CD4-positive, alpha-beta T cell treated with Interleukin-4 for 4 hours (primary cell): ENCODE data around the gene DDC.
"Not testable (repeated sequence)": the region's sequence is repeated elsewhere in the genome, so short reads cannot be mapped to it uniquely, and the experiment has no call there.

Experiments
- DNase-seq: peaks from one replicate; pipeline ENCODE4 v3.0.0-alpha.2; 2020

Gene DDC

DNA sequence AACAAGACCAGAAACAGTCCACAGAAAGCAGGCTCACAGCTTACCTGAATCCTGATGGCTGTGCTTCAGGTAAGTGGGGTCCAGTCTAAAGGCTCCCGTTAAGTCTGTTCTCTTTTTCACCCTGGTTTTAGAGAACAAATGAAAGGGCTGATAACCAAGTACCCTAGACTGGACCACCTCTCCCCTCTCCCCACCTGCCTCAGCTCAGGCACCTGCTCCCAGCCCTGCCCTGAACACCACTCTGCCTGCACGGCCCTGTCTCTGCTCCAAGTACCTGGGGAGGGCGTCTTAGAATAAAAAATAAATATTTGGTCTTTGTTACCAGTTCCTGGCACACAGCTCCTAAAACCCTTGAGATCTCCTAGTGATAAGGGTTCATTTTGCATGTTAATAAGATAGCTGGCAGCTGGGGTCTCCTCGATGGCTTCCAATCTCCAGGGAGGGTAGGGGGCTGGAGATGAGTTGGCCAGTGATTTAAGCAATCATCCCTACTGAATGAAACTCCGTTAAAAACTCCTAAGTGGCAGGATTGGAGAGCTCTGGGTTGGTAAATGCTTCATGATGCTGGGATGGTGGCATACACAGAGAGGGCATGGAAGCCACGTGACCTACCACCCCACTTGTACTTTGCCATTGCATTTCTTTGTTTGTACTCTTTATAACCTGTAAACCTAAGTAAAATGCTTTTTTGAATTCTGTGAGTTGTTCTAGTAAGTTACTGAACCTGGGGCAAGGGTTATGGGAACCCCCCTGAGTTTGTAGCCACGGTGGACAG, 85.3 kb downstream of the DDC start:
- DNase-seq = no peak

DNA sequence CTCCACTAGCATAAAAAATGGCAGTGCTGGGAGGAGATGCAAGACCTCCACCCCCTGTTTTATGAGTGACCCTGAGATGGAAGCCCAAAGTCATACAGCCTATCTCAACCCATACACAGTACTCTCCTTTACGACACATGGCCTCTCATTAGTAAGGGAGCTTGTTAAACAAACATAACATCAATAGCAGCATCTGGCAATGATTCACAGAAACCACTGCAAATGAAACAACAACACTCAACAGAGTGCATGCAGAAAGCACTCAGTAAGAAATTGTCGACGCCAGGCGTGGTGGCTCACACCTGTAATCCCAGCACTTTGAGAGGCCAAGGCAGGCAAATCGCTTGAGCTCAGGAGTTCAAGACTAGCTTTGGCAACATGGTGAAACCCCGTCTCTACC, 87.6 kb downstream of the DDC start:
- DNase-seq = no peak

DNA sequence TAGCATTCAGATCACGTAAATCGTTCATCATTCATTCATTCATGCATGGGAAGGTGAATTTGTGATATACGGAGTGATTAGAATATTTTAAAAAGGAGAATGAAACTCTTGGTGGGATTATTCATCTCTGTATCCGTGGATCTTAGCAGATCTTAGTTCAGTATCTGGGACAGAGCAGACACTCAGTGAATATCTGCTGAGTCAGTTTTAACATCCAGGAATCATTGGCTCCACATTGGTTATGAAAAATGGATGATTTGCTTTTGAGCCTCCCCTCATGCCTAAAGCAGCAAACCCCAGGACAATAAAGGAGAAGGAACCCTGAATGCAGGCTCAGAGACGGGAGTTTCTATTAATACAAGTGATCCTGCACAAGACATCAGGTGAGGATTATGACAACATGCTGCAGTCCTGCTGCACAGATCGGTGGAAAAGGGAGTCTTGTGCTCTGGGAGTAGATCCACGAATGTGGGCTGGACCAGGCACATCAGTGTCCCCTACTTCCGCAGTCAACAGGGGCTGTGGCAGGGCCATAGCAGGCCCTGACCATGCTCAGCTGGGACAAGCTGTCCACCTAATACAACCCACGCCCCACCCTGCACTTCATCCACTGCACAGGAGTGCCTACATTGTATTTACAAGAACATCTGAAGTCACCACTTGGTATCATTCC, 88.1 kb downstream of the DDC start:
- DNase-seq = no peak

DNA sequence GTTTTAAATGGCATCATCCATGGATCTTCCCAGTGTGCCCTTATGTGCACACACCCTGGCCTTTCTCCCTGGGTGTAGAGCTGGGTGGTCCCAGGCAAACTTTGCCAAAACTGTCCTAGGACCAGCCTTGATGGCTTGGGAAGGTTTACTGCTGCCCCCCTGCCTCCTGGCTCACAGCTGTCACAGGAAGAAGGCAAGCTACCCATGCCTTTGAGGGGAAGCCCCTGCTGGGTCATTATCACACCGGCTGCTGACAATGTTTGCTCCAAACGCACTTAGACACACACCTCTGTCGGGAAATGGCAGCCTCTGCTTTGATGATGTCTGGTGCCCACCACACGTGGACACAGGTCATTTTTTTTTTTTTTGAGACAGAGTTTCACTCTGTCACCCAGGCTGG, 89.9 kb downstream of the DDC start:
- no peak for DNase-seq

DNA sequence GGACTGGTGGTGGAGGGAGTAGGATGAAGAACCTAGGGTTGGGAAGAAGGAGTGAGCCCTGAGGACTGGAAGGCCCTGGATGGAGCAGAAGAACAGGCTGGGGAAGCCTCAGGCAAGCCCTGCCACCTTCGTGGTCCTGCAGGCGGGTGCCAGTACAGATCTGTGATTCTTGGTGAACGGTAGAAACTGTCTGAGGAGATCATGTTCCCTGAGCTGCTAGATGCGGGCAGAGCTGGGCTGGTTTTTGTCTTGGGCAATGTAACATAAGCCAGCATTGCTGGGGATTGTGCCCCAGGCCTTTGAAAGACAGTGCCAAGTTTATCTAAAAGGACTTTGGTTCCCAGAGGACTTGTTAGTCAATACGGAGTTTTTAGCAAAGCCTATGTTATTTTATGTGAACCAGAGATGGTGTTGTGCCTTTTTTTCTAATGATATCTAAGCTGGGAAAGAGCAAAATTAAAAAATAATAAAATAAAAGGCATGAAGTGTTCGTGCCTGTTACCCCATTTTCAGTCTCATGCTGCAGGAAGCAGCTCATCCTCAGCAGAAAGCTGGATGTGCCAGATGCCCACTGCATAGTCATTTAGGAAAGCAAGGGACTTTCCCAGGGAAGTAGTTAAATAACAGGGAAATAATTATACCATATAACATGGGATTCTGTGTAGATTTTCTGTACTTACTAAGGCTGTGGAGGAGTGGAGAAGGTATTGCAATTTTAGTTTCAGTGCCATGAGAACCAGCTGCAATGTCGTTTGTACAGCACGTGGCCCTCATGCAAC, 90.6 kb downstream of the DDC start:
- no peak for DNase-seq

DNA sequence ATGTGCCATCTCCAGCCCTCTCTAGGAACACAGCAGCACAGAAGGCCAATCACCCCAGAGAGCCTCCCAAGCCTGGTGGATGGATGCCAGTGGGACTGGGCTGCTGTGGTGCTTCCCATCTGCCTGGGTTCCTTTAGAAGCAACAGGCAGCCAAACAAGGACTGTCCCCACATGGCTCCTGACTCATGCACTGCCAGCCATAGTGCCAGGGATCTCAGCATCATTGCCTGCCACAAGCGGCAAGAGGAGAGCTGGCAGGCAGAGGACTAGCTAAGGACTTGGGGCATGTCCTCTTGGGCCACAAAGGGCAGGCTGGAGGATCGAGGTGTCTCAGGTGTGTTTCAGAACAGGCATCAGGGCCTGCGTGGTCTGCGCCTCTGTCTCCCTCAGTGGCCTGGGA, 91.7 kb downstream of the DDC start:
- no peak for DNase-seq

DNA sequence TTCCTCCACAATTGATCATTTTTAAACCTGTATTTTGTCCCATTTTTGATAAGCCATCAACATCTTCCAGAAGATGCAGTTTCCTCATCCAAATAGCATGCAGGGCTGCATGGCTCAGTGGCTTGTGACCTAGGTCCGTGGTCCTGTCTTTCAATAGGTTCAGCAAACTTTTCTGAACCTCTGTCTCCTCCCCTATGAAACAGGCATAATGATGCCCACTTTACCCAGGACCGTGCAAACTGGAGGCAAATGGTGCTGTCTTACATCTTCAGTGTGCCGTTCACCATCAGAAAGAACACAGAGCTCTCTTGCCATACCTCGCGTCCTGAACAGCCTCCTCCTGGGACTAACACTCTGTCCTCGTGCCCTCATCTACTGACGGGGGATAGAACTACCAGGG, 92.8 kb downstream of the DDC start:
- DNase-seq = no peak

DNA sequence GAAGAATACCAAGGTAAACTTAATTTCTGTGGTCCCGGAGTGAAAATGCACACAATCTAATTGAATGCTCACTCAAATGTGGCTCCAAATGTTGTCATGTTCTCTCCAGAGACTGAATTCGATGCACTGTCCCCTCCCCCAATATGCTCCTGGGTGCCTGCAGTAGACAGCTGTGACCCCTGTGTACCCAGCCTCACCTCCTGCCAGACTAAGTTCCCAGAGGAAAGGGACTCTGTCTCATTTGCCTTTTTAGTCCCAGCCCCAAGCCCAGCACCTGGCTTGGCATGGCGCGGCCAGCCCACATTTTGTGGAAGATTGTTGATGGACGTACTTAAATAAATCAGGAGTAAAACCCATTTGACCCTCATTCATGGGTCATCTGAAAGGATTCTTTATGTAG, 93.2 kb downstream of the DDC start:
- DNase-seq = no peak

DNA sequence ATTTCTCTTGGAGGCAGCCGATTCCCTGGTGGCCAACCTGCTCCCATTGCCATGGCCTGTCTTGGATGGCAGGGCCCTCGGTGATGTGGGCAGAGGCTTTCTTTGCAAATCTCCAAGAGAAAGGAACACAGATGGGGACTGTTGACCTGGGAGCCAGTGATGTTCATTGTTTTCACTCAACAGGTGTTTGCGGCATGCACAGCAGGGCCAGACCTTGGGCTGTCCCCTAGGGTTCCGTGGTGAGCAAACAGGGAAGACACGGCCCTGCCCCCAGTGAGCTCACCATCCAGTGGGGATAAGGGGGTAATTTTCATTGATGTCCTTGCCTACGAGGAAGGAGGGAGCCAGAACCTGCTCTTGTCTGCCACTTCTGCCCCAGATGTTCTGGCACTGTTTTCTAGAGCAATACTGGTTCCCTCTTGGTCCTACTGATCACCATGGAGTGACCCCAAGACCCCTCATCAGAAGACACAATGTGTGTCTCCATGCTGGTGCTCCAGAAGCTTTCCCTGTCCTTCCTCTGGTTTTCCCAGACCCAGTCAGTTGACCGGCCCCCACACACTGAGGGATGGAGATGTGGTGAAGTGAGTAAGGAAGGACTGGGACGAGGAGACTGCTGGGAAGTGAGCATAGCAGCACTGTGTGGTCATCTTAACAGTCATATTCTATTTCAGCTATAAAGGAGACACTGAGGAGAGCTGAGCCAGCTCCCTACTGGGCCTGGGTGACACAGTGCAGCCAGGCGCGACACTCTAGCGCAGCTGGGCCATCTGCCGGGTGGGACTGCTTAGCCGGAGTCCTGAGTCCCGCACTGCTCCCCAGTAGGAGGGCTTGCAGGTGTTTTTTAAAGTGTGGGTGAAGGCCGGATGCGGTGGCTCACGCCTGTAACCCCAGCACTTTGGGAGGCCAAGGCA, 94.7 kb downstream of the DDC start:
- no peak for DNase-seq

DNA sequence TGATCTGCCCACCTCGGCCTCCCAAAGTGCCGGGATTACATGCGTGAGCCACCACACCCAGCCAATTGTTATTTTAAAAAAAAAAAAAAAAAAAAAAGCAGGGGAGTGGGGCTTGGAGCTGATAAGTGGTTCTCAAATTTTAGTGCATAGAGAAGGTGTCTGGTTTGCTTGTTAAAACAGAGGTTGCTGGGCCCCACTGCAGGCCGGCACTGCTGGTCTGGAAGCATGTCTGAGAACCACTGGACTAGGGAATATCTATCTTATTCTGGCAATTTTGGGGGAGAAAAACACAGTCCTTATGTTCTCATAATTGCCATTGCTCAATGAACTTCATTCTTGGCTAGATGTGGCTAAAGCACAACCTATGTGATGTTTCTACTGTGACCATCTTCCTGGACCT, 96.0 kb downstream of the DDC start:
- no peak for DNase-seq

DNA sequence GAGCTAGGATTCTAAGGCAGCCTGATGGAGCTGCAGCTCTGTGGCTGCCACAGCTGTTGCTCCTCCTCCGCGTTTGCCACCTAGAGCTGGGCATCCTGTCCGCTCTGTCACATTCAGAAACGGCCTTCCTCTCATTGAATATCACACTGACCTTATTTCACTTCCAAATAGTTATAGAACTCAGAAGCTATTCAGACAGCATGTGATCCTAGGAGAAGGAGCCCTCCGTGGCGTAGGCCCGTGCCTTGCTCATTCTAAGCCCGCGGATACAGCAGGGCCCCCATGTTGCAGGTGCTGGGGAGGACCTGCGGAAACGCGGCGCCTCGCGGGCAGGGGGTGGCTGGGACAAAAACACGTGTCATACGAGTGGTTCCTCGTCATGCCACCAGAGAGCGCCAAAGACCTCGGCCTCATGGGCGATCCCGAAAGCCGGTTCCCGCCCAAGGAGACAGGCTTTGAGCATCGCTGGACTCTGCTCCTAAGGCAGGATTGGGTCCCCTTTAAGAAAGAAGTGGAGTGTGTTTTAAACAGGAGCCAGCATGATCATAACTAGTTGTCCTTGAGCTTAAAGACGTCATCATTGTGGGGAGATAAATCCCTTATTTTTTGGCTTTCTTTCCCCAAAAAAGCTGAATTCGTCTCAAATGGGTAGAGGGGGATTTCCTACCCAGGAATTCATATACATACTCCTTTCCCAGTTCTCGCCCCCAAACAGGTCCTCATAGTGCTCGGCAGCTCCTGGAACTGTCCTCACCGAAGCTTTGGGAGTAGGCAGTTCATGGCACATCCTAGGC, 97.2 kb downstream of the DDC start:
- DNase-seq = peak; percentile 67

DNA sequence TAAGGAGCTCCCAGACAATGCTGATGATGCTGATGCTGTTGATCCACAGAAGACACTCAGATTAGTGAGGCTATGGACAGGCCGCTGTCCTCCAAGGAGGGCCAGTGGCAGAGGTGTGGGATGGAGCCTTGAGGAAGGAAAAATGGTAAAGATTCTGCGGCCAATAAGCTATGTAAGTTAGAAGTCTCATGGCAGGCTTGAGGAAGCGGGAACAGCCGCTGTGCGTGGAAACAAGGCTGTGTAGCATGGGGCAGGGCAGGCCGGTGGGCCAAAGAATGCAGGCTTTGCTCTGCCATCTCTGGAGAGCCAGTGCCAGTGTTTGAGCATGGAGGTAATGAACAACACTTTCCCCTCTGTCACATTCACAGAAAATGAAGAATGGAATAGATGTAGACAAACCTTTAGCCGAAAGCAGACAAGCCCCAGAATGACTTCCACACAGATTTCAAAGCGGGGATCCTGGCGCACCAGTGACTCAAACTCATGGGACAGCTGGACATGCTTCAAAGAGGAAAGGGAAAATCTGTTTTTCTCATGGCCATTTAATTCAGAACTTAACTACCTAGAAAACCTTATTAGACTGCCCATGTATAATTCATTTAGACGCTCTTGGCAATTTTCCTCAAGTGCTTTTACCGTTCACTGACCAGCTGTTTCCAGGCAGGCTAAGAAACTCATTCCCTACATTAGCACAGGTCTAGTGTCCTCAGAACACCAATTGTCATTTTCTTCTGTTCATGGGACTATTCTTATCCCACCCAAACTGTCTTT, 98.2 kb downstream of the DDC start:
- DNase-seq = no peak

DNA sequence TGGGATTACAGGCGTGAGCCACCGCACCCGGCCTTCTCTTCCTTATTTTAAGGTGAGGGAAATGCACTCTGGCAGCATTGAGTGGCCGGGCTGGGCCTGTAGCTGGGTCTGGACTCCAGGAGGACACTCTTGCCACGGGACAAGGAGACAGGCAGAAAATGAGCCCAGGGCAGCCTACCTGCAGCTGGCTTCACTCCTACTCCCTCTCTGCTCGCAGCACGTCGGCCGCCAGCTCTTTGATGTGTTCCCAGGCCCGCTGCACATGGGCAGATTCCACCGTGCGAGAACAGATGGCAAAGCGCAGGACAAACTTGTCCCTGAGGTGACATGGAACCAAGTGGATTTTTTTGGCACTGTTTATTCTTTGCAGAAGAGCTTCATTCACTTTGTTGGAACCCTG, 102.2 kb downstream of the DDC start:
- no peak for DNase-seq

DNA sequence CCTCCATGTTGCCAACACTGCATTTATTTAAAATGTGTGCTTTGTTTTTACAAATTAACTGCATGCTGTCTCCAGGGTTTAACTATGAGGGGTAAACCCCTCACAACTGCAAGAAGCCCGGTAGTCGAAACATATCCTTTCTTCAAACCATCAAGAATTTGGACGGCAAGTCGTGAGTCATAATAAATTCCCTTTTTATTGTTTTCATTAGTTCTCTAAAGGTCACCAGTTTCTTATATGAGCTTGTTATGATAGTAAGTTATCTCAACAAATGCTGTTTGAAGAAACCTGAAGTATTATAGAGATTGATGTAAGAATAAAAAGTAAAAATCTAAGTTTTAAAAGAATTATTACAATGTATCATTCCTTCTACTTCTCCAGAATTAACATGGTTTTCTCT, 102.8 kb downstream of the DDC start:
- DNase-seq = no peak

DNA sequence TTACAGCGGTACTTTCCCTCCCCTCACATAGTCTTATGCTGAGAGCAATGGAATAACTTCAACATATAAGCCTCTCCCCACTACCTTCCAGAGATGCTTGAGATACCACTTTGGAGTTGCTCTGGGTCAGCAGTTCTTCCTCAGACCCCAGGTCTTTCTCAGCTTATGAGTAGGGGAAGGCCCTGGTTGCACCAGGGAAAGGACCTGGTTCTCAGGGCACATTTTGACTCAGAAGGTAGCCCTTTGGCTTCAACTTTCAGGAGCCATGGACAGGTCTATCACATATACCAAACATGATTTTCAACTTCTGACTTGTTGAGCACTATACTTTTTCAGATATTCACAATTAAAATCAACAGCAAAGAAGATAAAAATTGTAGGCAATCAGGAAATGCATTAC, 103.5 kb downstream of the DDC start:
- no peak for DNase-seq

DNA sequence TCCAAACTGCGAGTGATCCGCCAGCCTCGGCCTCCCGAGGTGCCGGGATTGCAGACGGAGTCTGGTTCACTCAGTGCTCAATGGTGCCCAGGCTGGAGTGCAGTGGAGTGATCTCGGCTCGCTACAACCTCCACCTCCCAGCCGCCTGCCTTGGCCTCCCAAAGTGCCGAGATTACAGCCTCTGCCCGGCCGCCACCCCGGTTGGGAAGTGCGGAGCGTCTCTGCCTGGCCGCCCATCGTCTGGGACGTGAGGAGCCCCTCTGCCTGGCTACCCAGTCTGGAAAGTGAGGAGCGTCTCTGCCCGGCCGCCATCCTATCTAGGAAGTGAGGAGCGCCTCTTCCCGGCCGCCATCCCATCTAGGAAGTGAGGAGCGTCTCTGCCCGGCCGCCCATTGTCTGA, 106.0 kb downstream of the DDC start:
- not testable (repeated sequence) for DNase-seq

DNA sequence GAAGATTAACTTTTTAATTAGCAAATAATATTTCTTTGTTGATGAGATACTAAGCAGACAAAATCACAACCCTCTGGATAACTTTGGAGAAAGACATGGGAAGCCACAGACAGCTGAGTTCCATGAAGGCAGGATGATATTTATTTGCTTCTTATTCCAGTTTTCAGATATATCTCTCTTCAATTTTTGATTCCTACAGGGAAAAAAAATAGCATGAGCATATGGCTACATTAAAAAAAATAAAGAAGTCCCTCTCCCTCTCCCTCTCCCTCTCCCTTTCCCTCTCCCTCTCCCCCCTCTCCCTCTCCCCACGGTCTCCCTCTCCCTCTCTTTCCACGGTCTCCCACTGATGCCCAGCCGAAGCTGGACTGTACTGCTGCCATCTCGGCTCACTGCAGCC, 106.6 kb downstream of the DDC start:
- not testable (repeated sequence) for DNase-seq

DNA sequence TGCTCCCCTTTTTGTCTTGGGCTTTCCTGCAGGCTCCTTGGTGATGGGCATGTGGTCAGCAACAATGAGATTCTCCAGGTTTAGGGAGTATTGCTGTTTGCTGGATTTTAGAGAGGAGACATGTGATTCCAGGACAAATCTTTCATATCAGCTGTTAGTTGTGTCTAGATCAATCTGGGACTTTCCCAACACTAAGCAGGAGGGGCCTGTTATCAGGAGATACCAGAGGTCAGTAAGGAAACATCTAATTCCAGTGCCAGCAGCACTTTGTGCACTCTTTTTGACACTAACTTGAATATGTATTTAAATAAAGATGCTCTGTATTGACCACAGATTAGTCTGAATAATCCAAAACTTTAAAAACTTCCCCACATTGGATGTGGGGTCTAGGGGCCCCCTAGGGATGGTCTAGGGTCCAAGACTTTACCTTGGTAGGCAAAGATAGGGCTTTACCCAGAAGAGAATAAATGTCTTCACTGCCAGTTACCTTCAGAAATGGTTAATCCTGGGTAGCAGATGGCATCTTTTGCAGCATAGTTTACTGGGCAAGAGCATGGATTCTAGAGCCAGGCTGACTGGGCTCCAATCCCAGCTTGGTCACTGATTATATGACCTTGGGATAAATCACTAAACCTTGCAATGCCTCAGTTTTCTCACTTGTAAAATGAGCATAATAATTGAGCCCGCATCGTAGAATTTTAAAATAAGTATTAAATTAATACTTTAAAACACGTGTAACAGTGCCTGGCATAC, 108.7 kb downstream of the DDC start:
- DNase-seq = no peak

DNA sequence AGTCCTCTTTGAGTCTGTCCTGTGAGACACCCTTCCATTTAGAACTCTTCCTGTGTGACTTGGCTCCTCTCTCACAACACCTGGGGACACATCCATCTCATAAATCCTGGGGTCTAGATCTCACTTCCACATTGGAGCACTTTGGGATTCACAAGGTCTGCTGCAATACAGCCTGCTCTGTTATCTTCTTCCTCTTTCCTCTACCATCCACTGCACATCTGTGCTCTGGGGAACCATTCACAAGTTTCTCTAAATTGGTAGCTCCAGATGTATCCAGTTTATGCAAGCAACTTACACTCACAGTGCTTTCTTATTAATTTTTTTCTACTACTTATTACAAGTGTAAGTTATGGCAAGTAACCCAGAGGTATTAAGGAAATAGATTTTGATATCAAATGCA, 109.5 kb downstream of the DDC start:
- no peak for DNase-seq

DNA sequence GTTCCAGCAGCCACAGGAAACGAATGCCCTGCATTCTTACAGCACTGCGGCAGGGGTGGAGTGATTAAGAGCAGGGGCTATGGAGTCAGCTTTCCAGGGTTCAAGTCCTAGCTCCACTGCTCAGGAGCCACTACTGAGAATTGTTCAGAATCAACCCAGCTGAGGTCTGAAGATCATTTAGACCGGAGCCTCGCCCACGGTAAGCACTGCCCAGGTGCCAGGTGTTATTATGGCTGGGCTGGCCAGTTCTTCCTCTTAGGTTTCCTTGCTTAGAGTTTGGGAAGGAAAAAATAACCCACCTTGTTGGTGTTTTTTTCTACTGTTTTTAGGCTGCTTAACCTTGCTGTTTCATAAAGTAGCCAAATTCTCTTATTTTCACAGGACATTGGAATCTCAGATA, 110.2 kb downstream of the DDC start:
- no peak for DNase-seq
